H9 (cell line): ENCODE results near the gene PDCD11. TPM values are rescaled to one million over a fixed set of nuclear protein-coding genes. Genes with fewer than 3 reads are reported as not detected.

Experiments used
- DNase-seq: peaks from one replicate; pipeline ENCODE4 v3.0.0-alpha.2; 2017
- H2AFZ ChIP-seq: one replicate; pipeline ENCODE4 v1.6.1; 2013; ENCODE audit warnings: mild to moderate bottlenecking, low read length, control low read depth, moderate library complexity
- H2AK5ac ChIP-seq: 2 replicates; pipeline ENCODE4 v1.6.1; 2013; ENCODE audit warnings: low read length, control low read depth, mixed read lengths; ENCODE audit not compliant: insufficient read length
- H2BK120ac ChIP-seq: one replicate; pipeline ENCODE4 v1.6.1; 2013; ENCODE audit warnings: low read depth, mild to moderate bottlenecking, low read length, control low read depth, inconsistent platforms; ENCODE audit not compliant: poor library complexity, severe bottlenecking
- H2BK12ac ChIP-seq: 2 replicates; pipeline ENCODE4 v1.6.1; 2013; ENCODE audit warnings: low read length, control low read depth, mixed read lengths, low read depth; ENCODE audit not compliant: insufficient read length
- H2BK15ac ChIP-seq: 2 replicates; pipeline ENCODE4 v1.6.1; 2013; ENCODE audit warnings: low read depth, low read length, control low read depth
- H2BK20ac ChIP-seq: one replicate; pipeline ENCODE4 v1.6.1; 2013; ENCODE audit warnings: low read depth, mild to moderate bottlenecking, low read length, control low read depth, inconsistent platforms; ENCODE audit not compliant: poor library complexity, severe bottlenecking
- H2BK5ac ChIP-seq: 2 replicates; pipeline ENCODE4 v1.6.1; 2013; ENCODE audit warnings: low read length, control low read depth, mixed read lengths; ENCODE audit not compliant: insufficient read length
- H3K14ac ChIP-seq: 2 replicates; pipeline ENCODE4 v1.6.1; 2013; ENCODE audit warnings: low read length, control low read depth; ENCODE audit not compliant: insufficient read depth
- H3K18ac ChIP-seq: 2 replicates; pipeline ENCODE4 v1.6.1; 2013; ENCODE audit warnings: low read depth, mild to moderate bottlenecking, mixed read lengths, low read length, control low read depth; ENCODE audit not compliant: insufficient read length
- H3K23ac ChIP-seq: 2 replicates; pipeline ENCODE4 v1.6.1; 2013; ENCODE audit warnings: low read length, control low read depth, mixed read lengths, low read depth; ENCODE audit not compliant: insufficient read length
- H3K23me2 ChIP-seq: 2 replicates; pipeline ENCODE4 v1.6.1; 2013; ENCODE audit warnings: low read depth, mild to moderate bottlenecking, mixed read lengths, low read length, control low read depth; ENCODE audit not compliant: insufficient read length, poor library complexity, severe bottlenecking
- H3K27ac ChIP-seq: 2 replicates; pipeline ENCODE4 v1.5.1; 2013; ENCODE audit warnings: low read length, control low read depth, mixed read lengths, low read depth; ENCODE audit not compliant: insufficient read length
- H3K27me3 ChIP-seq: 2 replicates; pipeline ENCODE4 v1.6.1; 2013; ENCODE audit warnings: low read length, control low read depth, inconsistent platforms; ENCODE audit not compliant: insufficient read depth
- H3K4ac ChIP-seq: 2 replicates; pipeline ENCODE4 v1.6.1; 2013; ENCODE audit warnings: low read depth, mild to moderate bottlenecking, control low read depth, inconsistent platforms, low read length, moderate library complexity
- H3K4me1 ChIP-seq: 2 replicates; pipeline ENCODE4 v1.6.1; 2013; ENCODE audit warnings: low read length, control low read depth, inconsistent platforms; ENCODE audit not compliant: insufficient read depth
- H3K4me2 ChIP-seq: 2 replicates; pipeline ENCODE4 v1.6.1; 2013; ENCODE audit warnings: low read length, control low read depth, mixed read lengths; ENCODE audit not compliant: insufficient read length, insufficient read depth
- H3K56ac ChIP-seq: 2 replicates; pipeline ENCODE4 v1.6.1; 2013; ENCODE audit warnings: low read depth, mild to moderate bottlenecking, mixed read lengths, low read length, control low read depth; ENCODE audit not compliant: insufficient read length
- H3K79me1 ChIP-seq: 2 replicates; pipeline ENCODE4 v1.6.1; 2013; ENCODE audit warnings: low read depth, mild to moderate bottlenecking, moderate library complexity, low read length, control low read depth, inconsistent platforms; ENCODE audit not compliant: insufficient read depth, poor library complexity, severe bottlenecking
- H3K79me2 ChIP-seq: 2 replicates; pipeline ENCODE4 v1.6.1; 2013; ENCODE audit warnings: low read length, control low read depth, inconsistent platforms; ENCODE audit not compliant: insufficient read depth
- H3K9ac ChIP-seq: 2 replicates; pipeline ENCODE4 v1.6.1; 2013; ENCODE audit warnings: low read length, control low read depth, mixed read lengths; ENCODE audit not compliant: insufficient read length; ENCODE audit errors: extremely low read depth
- H3K9me3 ChIP-seq: one replicate; pipeline ENCODE4 v1.6.1; 2013; ENCODE audit warnings: low read depth, low read length, inconsistent platforms; ENCODE audit not compliant: control insufficient read depth
- H3T11ph ChIP-seq: one replicate; pipeline ENCODE4 v1.6.1; 2013; ENCODE audit warnings: mild to moderate bottlenecking, low read length, control low read depth, inconsistent platforms
- H4K20me1 ChIP-seq: one replicate; pipeline ENCODE4 v1.6.1; 2013; ENCODE audit not compliant: control insufficient read depth, insufficient read length, insufficient read depth
- H4K5ac ChIP-seq: 2 replicates; pipeline ENCODE4 v1.6.1; 2013; ENCODE audit warnings: low read depth, mild to moderate bottlenecking, mixed read lengths, low read length, control low read depth; ENCODE audit not compliant: insufficient read length
- H4K8ac ChIP-seq: replicated peaks from 2 replicates; pipeline ENCODE4 v1.6.1; 2013; ENCODE audit warnings: low read length, control low read depth, mixed read lengths, low read depth; ENCODE audit not compliant: insufficient read length
- H4K91ac ChIP-seq: 2 replicates; pipeline ENCODE4 v1.6.1; 2013; ENCODE audit warnings: low read depth, mild to moderate bottlenecking, moderate library complexity, mixed read lengths, low read length, control low read depth; ENCODE audit not compliant: insufficient read length
- H3K27ac Mint-ChIP-seq, 3 experiments: 2 replicates in 2 of 3; 3 replicates in 1 of 3; pipeline ENCODE4 v1.8.0; 2020 to 2021; ENCODE audit warnings: mixed read lengths in 3 of 3, mild to moderate bottlenecking in 1 of 3, moderate library complexity in 1 of 3
- H3K27me3 Mint-ChIP-seq: 2 replicates; pipeline ENCODE4 v1.8.0; 2021; ENCODE audit warnings: low read depth, mild to moderate bottlenecking, moderate library complexity, mixed read lengths
- H3K36me3 Mint-ChIP-seq, 3 experiments: 2 replicates in 2 of 3; 3 replicates in 1 of 3; pipeline ENCODE4 v1.8.0; 2020 to 2021; ENCODE audit warnings: low read depth in 3 of 3, mixed read lengths in 3 of 3; ENCODE audit not compliant: insufficient read depth in 1 of 3
- H3K4me1 Mint-ChIP-seq, 2 experiments: 2 replicates each; pipeline ENCODE4 v1.8.0; 2020; ENCODE audit warnings: mixed read lengths in 2 of 2
- H3K4me3 Mint-ChIP-seq, 2 experiments: 2 replicates in 1 of 2; 3 replicates in 1 of 2; pipeline ENCODE4 v1.8.0; 2020 to 2021; ENCODE audit warnings: mild to moderate bottlenecking in 2 of 2, mixed read lengths in 2 of 2, moderate library complexity in 1 of 2
- H3K9me3 Mint-ChIP-seq, 2 experiments: 2 replicates in 1 of 2; 3 replicates in 1 of 2; pipeline ENCODE4 v1.8.0; 2020; ENCODE audit warnings: mild to moderate bottlenecking in 2 of 2, mixed read lengths in 2 of 2, moderate library complexity in 1 of 2
- CTCF ChIP-seq: fragments of 200-600 bp; sonication (generic); conservative IDR thresholded peaks from 3 replicates; pipeline ENCODE4 v1.8.0; 2021; ENCODE audit warnings: antibody characterized with exemption, mild to moderate bottlenecking
- WGBS: extraction: QIAGEN DNeasy Blood & Tissue Kit; methylation state at CpG from one replicate; pipeline ENCODE4 v1.1.7; 2013; ENCODE audit warnings: missing lambda C conversion rate, low lambda C conversion rate, mixed read lengths; ENCODE audit not compliant: insufficient read length; ENCODE audit errors: extremely low coverage; 5-methylcytosine and 5-hydroxymethylcytosine counted together
- total RNA-seq: library from RNA; stranded (reverse); gene quantifications from 2 replicates; pipeline ENCODE4 v1.2.1, GENCODE V29; 2021

Gene PDCD11
- total RNA-seq, 1 experiment from 2014 or later, result 99.5 TPM

GRCh38 chr10:103374263-103374662, 22.2 kb upstream of the PDCD11 start:
- no peak overlapping the region for H3K4me3 Mint-ChIP-seq
- no peaks in the 10 kb centered on the region for H4K20me1 ChIP-seq
- H3K9me3 ChIP-seq, result no peaks in the 10 kb centered on the region
- H3K27ac ChIP-seq, result no peak overlapping the region
- H3T11ph ChIP-seq, result no peak overlapping the region
- no peak overlapping the region for H3K27ac Mint-ChIP-seq
- H2BK12ac ChIP-seq, result no peak overlapping the region
- no peak overlapping the region for H3K14ac ChIP-seq
- DNase-seq, result no peak
- no peak overlapping the region for H2BK5ac ChIP-seq
- no peak overlapping the region for H2AFZ ChIP-seq
- H3K36me3 Mint-ChIP-seq, result peaks cover 10 to 29% (median 15%) of the 10 kb centered on the region in 3 experiments; a peak in 5 of 7 replicates
- no peak overlapping the region for H2BK20ac ChIP-seq
- H2AK5ac ChIP-seq, result no peak overlapping the region
- no peak overlapping the region for H3K9ac ChIP-seq
- no peak overlapping the region for H3K18ac ChIP-seq
- no peak overlapping the region for H3K56ac ChIP-seq
- H4K8ac ChIP-seq, result no peak overlapping the region
- H3K23ac ChIP-seq, result no peak overlapping the region
- no peaks in the 10 kb centered on the region for H3K27me3 Mint-ChIP-seq
- H3K79me1 ChIP-seq, result no peaks in the 10 kb centered on the region
- H3K23me2 ChIP-seq, result no peaks in the 10 kb centered on the region
- H3K4me1 ChIP-seq, result no peaks in the 10 kb centered on the region
- WGBS, result no CpG with 5 or more reads among the region's 5 CpGs
- H3K79me2 ChIP-seq, result no peaks in the 10 kb centered on the region
- 0 out of 4 replicates have a peak, but pooled peaks cover 0 to 2% of the 10 kb centered on the region in 2 experiments for H3K4me1 Mint-ChIP-seq
- H4K5ac ChIP-seq, result no peak overlapping the region
- H4K91ac ChIP-seq, result no peak overlapping the region
- no peak overlapping the region for H3K4ac ChIP-seq
- H3K9me3 Mint-ChIP-seq, result no peaks in the 10 kb centered on the region
- no peak overlapping the region for H3K4me2 ChIP-seq
- no peak for TF ChIP-seq CTCF
- no peak overlapping the region for H2BK15ac ChIP-seq
- no peaks in the 10 kb centered on the region for H3K27me3 ChIP-seq
- H2BK120ac ChIP-seq, result no peak overlapping the region
